ENCODE results near the gene USP49.

USP49 gene

DNA sequence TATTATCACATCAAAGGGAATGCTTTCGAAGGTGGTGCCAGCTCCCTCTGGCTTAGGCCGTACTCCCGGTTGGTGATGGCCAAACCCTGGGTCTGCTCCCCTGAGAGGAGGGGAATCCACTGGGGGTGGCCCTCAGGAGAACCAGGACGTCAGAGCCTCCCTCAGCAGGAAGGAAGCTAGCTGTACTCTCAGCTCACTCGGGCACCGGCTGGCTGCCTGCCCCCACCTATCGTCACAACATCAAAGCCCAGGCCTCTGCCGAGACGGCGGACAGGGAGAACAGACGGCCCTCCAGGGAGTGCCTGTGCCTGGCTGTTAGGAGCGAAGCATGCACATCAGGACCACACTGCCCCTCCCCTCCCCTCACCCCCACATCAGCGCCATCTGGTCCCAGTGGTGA lies 138.8 kb downstream of the USP49 start:
- no peak for DNase-seq (ENCODE audit: low spot score)

DNA sequence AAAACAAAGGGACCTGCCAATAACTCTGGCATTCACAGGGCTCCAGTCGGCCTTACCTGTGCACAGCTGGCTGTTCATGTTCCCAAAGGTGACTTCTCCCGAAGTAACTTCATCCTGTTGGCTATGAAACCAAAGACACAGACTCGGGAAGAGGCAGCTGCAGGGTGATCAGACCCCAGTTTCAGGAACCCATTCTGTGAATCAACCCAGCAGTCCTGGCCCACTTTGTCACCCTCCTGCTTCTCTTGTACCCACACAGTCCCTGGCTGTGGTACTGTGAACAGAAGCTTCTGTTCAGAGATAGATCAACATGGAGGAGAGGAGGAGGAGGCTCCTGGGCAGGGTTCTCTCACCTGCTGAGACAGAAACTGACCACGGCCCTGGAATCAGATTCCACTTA lies 139.3 kb downstream of the USP49 start:
- no peak for DNase-seq (ENCODE audit: low spot score)

DNA sequence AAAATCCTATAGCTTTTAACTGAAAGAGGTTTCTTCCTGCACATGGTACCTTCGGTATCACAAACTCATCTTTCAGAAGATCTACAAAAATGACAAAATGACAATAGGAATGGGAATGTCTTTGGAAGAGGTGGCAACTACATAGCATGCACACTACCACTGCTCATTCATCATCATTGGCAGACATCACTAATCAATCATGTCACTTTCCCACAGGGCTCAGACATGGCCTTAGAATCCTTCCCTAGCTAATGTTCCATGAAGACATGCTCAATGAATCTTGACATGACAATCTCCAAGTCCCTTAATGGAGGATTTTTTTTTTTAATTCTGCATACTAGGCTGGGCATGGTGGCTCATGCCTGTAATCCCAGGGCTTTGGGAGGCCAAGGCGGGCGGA lies 144.8 kb downstream of the USP49 start:
- no peak for DNase-seq (ENCODE audit: low spot score)

DNA sequence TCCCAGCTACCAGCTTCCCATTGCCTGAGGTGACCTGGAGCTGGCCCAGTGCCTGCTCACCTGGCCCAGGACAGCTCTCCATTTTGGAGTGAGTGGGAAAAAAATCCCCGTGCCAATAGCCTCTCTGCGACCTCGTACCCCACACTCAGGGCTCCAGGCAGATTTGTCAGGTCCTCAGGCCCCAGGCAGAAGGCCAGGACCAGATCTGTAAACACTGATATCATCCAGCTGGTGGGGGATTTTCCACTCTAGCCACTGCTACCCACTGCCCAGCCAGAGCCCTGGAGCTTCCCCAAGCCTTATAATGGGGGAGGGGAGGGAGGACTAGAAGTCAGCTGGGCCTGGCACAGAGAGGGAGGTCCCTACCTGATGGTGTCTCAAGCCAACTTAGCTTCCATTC lies 146.6 kb downstream of the USP49 start:
- DNase-seq (ENCODE audit: low spot score), result no peak

GRCh38 chr6:41748102-41748477 lies 147.1 kb downstream of the USP49 start:
- no peak for DNase-seq (ENCODE audit: low spot score)

DNA sequence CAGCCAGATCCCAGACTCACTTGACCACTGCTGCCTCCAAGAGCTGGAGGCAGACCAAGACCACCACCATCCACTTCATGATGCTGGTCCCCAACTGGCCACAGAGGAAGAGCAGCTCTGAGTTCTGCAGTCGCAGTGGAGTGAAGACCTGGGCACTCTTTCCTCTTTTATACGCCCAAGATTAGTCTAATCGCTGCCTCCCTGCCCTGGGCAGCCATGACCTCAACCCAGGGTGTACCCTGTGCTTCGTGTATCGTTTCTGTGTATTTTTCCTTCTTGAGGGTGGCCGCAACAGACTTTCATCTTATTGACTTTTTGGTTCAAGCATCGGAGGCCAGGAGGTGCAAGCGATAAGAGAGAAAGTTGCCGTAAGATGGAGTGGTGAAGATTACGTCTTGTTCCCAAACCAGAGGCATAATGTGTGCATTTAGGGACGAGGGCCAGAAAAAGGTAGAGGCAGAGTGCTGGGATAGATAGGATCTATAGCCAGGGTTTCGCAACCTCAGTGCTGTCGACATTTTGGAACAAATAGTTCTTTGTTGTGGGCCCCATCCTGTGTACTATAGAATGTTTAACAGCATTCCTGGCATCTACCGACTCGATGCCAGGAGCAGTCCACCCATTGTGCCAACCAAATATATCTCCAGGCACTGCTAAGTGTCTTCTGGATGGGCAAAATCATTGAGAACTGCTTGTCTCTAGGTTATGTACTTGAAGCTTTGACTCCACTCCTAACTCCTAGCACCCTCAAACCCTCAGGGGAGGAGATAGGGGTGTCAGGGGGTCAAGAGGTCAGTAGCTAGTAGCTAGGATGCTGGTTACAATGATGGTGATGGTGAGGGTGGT lies 147.7 kb downstream of the USP49 start, which contains the start of gene PGC:
PGC (minus strand) TSS at position 142 of the 846 bp plus-strand sequence; CDS start at position 79, 63 bp downstream.
- no peak for DNase-seq (ENCODE audit: low spot score)

DNA sequence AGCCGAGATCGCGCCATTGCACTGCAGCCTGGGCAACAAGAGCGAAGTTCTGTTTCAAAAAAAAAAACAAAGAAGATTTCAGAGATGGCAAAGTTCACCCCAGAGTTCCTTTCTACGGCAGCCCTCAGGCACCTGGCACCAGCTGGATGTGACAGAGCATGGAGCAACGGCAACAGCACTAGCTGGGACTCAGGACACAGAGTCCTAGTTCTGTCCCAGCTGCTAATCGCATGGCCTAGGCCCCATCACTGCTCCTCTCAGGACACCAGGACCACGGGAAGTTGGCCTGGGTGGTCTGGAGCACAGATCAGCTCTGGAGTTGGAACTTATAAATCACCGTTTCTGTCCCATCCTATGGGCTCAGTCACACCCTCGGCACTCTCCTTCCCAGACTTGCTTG lies 149.1 kb downstream of the USP49 start:
- no peak for DNase-seq (ENCODE audit: low spot score)

DNA sequence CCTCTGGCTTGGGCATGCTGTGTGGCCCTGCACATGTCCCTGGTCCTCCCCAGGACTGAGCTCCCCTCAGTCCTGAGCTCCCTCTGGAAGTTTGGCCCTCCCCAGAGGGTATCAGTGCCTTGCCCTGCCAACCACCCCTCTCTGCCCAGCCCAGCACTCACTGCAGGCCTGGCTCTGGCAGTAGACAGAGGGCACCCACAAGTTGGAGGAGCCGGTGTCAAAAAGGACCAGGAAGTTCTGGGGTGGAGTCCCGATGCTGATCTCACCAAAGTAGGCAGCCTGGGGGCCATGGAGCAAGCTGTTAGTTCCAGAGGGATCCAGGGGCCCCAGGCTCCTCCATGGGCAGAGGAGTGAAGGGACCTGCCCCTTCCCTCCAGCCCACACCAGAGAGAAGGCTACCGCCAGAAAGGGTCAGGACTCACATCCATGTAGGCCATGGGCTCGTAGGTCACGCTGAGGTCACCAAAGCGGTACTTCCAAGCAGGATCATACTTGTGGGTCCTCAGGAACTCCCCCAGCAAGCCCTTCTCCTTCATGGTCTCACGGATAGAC lies 150.9 kb downstream of the USP49 start:
- DNase-seq (ENCODE audit: low spot score), result no peak

- DNase-seq (ENCODE audit: low spot score), result no peak
Observed at GRCh38 chr6:41743406-41744235, 151.6 kb downstream of the USP49 start.

- no peak for DNase-seq (ENCODE audit: low spot score)
Observed at GRCh38 chr6:41741625-41742490, 153.3 kb downstream of the USP49 start.

- DNase-seq (ENCODE audit: low spot score), result no peak
Observed at GRCh38 chr6:41740366-41741162, 154.6 kb downstream of the USP49 start.

Measured in D341Med (cell line).